ENCODE results near the gene FAM168A.
"Not testable (repeated sequence)": the region's sequence is repeated elsewhere in the genome, so short reads cannot be mapped to it uniquely, and the experiment has no call there.

FAM168A gene

DNA sequence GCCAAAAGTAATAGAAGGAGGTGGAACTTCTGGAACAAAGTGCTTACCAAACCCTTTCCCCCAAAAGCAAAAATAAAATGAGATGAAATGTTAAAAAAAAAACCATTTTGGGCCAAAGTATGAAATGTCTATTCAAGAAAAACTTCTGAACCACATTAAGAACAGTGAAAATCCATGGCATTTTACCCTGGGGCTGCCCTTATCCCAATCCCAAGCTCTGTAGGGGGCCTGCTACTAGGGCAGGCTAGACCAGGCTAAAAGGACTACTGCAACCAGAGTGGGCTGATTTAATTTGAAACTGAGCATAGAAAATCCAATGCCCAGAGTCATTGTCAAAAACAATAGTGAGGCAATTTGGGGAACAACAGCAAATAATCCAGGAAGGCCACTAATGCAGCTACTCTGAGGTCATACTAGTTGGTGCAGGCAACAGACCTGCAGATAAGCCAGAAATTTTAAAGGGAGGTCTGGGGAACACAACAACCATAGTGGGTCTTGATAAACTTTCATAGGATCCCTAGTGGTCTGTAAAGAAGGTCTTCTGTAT is 122.3 kb downstream of the FAM168A start:
- Histone ChIP-seq H3K27ac (replicated peaks) (no peak overlapping the region), H3K4me3 (replicated peaks; ENCODE audit: insufficient read depth, low read length) (no peak overlapping the region), H3K27me3 (ENCODE audit: insufficient read depth, poor library complexity, severe bottlenecking) (no peaks in the 10 kb centered on the region)
- DNase-seq (ENCODE audit: low read depth in 1 of 2, low spot score in 1 of 2) = no peak
- TF ChIP-seq, protein P1, sequence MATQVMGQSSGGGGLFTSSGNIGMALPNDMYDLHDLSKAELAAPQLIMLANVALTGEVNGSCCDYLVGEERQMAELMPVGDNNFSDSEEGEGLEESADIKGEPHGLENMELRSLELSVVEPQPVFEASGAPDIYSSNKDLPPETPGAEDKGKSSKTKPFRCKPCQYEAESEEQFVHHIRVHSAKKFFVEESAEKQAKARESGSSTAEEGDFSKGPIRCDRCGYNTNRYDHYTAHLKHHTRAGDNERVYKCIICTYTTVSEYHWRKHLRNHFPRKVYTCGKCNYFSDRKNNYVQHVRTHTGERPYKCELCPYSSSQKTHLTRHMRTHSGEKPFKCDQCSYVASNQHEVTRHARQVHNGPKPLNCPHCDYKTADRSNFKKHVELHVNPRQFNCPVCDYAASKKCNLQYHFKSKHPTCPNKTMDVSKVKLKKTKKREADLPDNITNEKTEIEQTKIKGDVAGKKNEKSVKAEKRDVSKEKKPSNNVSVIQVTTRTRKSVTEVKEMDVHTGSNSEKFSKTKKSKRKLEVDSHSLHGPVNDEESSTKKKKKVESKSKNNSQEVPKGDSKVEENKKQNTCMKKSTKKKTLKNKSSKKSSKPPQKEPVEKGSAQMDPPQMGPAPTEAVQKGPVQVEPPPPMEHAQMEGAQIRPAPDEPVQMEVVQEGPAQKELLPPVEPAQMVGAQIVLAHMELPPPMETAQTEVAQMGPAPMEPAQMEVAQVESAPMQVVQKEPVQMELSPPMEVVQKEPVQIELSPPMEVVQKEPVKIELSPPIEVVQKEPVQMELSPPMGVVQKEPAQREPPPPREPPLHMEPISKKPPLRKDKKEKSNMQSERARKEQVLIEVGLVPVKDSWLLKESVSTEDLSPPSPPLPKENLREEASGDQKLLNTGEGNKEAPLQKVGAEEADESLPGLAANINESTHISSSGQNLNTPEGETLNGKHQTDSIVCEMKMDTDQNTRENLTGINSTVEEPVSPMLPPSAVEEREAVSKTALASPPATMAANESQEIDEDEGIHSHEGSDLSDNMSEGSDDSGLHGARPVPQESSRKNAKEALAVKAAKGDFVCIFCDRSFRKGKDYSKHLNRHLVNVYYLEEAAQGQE (IDR thresholded peaks at IDR 0.05; ENCODE audit: insufficient replicate concordance, low read depth) = no peak
- TF ChIP-seq POLR2AphosphoS5 (IDR thresholded peaks at IDR 0.05; ENCODE audit: low read depth) (no peak), SPI1 (IDR thresholded peaks at IDR 0.05; ENCODE audit: borderline replicate concordance, low read depth) (no peak), GABPA (IDR thresholded peaks at IDR 0.05; ENCODE audit: low read depth) (no peak), CTCF (IDR thresholded peaks at IDR 0.05; ENCODE audit: insufficient read depth, low read length) (no peak)

GRCh38 chr11:73473252-73473651 is 124.7 kb downstream of the FAM168A start:
- Histone ChIP-seq H3K4me3 (replicated peaks; ENCODE audit: insufficient read depth, low read length) (no peak overlapping the region), H3K27ac (replicated peaks) (no peak overlapping the region), H3K27me3 (ENCODE audit: insufficient read depth, poor library complexity, severe bottlenecking) (no peaks in the 10 kb centered on the region)
- DNase-seq (ENCODE audit: low read depth in 1 of 2, low spot score in 1 of 2) = no peak
- TF ChIP-seq CTCF (IDR thresholded peaks at IDR 0.05; ENCODE audit: insufficient read depth, low read length) (no peak), GABPA (IDR thresholded peaks at IDR 0.05; ENCODE audit: low read depth) (no peak), SPI1 (IDR thresholded peaks at IDR 0.05; ENCODE audit: borderline replicate concordance, low read depth) (no peak), POLR2AphosphoS5 (IDR thresholded peaks at IDR 0.05; ENCODE audit: low read depth) (no peak)
- TF ChIP-seq, protein P1 (IDR thresholded peaks at IDR 0.05; ENCODE audit: insufficient replicate concordance, low read depth) = no peak

DNA sequence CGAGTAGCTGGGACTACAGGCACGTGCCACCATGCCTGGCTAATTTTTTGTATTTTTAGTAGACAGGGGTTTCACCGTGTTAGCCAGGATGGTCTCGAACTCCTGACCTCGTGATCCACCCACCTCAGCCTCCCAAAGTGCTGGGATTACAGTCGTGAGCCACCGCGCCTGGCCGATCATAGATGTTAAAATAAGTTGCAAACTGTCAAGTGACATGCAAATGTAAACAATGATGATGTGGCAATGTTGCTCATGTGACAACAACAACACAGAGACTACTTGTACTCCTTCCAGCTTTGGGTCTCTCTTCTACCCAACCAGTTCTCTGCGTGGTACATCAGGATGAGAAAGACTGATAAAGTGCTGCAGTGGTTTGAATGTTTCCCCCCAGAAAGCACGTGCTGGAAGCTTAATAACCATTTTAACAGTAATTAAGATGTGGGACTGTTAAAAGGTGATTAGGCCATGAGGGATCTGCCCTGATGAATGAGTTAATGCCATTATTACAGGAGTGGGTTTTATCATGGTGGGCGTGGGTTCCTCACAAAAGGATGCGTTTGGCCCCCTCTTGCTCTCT is 127.8 kb downstream of the FAM168A start:
- DNase-seq (ENCODE audit: low read depth in 1 of 2, low spot score in 1 of 2); H3K27ac ChIP-seq (replicated peaks): not testable (repeated sequence)

GRCh38 chr11:73469401-73469800 is 128.5 kb downstream of the FAM168A start:
- Histone ChIP-seq H3K27me3 (ENCODE audit: insufficient read depth, poor library complexity, severe bottlenecking) (no peaks in the 10 kb centered on the region), H3K4me3 (replicated peaks; ENCODE audit: insufficient read depth, low read length) (no peak overlapping the region), H3K27ac (replicated peaks) (no peak overlapping the region)
- no peak for DNase-seq (ENCODE audit: low read depth in 1 of 2, low spot score in 1 of 2)
- TF ChIP-seq CTCF (IDR thresholded peaks at IDR 0.05; ENCODE audit: insufficient read depth, low read length) = no peak
- TF ChIP-seq, protein P1 (IDR thresholded peaks at IDR 0.05; ENCODE audit: insufficient replicate concordance, low read depth) = no peak
- TF ChIP-seq POLR2AphosphoS5 (IDR thresholded peaks at IDR 0.05; ENCODE audit: low read depth) = no peak
- TF ChIP-seq SPI1 (IDR thresholded peaks at IDR 0.05; ENCODE audit: borderline replicate concordance, low read depth) = no peak
- TF ChIP-seq GABPA (IDR thresholded peaks at IDR 0.05; ENCODE audit: low read depth) = no peak

More for the DNA sequence above, 127.8 kb downstream of the FAM168A start:
- H3K4me3 ChIP-seq (replicated peaks; ENCODE audit: insufficient read depth, low read length); H3K27me3 ChIP-seq (ENCODE audit: insufficient read depth, poor library complexity, severe bottlenecking): not testable (repeated sequence)

All from HL-60 (cell line).